K562 (cell line): ENCODE data around the gene EGR4. TPM values are rescaled to one million over a fixed set of nuclear protein-coding genes. Genes with fewer than 3 reads are reported as not detected.

Experiments
- ATAC-seq: fragments of 200-7000 bp; cut with Tn5 transposase; 3 replicates; pipeline ENCODE4 v1.9.1; 2020; ENCODE audit warnings: moderate library complexity
- BruUV-seq: library from RNA; stranded (reverse); fragments of 400-500 nt; replicated peaks from 2 replicates; lab custom pipeline; 2021; lab: Mats Ljungman, UMichigan
- CTCF ChIA-PET: fragments of 300-600 bp; formaldehyde crosslinking; extraction: SDS; loops from one replicate; lab custom pipeline; 2021; ENCODE audit warnings: low intra/inter-chr PET ratio; lab: Yijun Ruan, JAX
- POLR2A ChIA-PET: fragments of 300-600, 350-650 bp; sonication (Branson Sonifier 250); formaldehyde crosslinking; extraction: SDS; loops from one replicate; lab custom pipeline; 2021; ENCODE audit warnings: antibody characterized with exemption, inconsistent platforms; lab: Yijun Ruan, JAX
- DNase-seq, 4 experiments: peaks; one replicate each; pipeline versions ENCODE4 v3.0.0 to v3.0.0-alpha.2; 2011 to 2018; ENCODE audit warnings: low spot score in 3 of 4, mixed read lengths in 3 of 4; ENCODE audit errors: extremely low read depth in 1 of 4
- FAIRE-seq: peaks from 2 replicates; lab custom pipeline; 2011; peaks lifted over from hg19 to GRCh38; lab: Jason Lieb, UNC
- H2AFZ ChIP-seq: 2 replicates; pipeline ENCODE4 v1.6.0; 2011; ENCODE audit warnings: low read depth, low read length, control low read depth, inconsistent platforms
- H3K27ac ChIP-seq: fragments of 200-600 bp; 3 replicates; pipeline ENCODE4 v1.8.0; 2011; ENCODE audit warnings: low read depth, mild to moderate bottlenecking, control low read depth, inconsistent platforms, low read length, moderate library complexity, mixed read lengths; ENCODE audit errors: extremely low read depth
- H3K27me3 ChIP-seq, 2 experiments: fragments of 300-600 bp in 1 of 2; 2 replicates in 1 of 2; 3 replicates in 1 of 2; pipeline versions ENCODE4 v1.6.0 to v1.8.0; 2011; ENCODE audit warnings: inconsistent platforms in 2 of 2, low read length in 2 of 2, mild to moderate bottlenecking in 1 of 2, mixed read lengths in 1 of 2, moderate library complexity in 1 of 2; ENCODE audit not compliant: control insufficient read depth in 2 of 2, insufficient read depth in 2 of 2
- H3K36me3 ChIP-seq: fragments of 300-600 bp; 3 replicates; pipeline ENCODE4 v1.8.0; 2011; ENCODE audit warnings: mild to moderate bottlenecking, low read length, inconsistent platforms; ENCODE audit not compliant: control insufficient read depth, insufficient read depth
- H3K4me1 ChIP-seq, 2 experiments: fragments of 200-600 bp in 1 of 2; replicated peaks in 1 of 2; 2 replicates in 1 of 2; 3 replicates in 1 of 2; pipeline versions ENCODE4 v1.5.1 to v1.8.0; 2011; ENCODE audit warnings: inconsistent platforms in 2 of 2, low read length in 2 of 2, mild to moderate bottlenecking in 1 of 2, mixed read lengths in 1 of 2, moderate library complexity in 1 of 2; ENCODE audit not compliant: control insufficient read depth in 2 of 2, insufficient read depth in 2 of 2
- H3K4me2 ChIP-seq: 2 replicates; pipeline ENCODE4 v1.6.1; 2011; ENCODE audit warnings: low read length, control low read depth, inconsistent platforms, mixed read lengths; ENCODE audit not compliant: insufficient read depth
- H3K4me3 ChIP-seq: fragments of 200-600 bp; sonication (generic), shearing (Covaris generic); 2 replicates; pipeline ENCODE4 v1.5.1; 2016; ENCODE audit warnings: control low read depth, inconsistent platforms
- H3K79me2 ChIP-seq: fragments of 200-600 bp; 3 replicates; pipeline ENCODE4 v1.8.0; 2011; ENCODE audit warnings: low read length, inconsistent platforms; ENCODE audit not compliant: control insufficient read depth, insufficient read depth
- H3K9ac ChIP-seq, 2 experiments: 2 replicates each; pipeline versions ENCODE4 v1.6.0 to v1.6.1; 2011; ENCODE audit warnings: low read depth in 2 of 2, low read length in 2 of 2, control low read depth in 1 of 2, inconsistent platforms in 1 of 2, mild to moderate bottlenecking in 1 of 2, mixed read lengths in 1 of 2; ENCODE audit not compliant: insufficient read depth in 1 of 2
- H3K9me1 ChIP-seq: one replicate; pipeline ENCODE4 v1.6.0; 2011; ENCODE audit warnings: inconsistent platforms, mild to moderate bottlenecking, low read length, moderate library complexity; ENCODE audit not compliant: control insufficient read depth, insufficient read depth
- H3K9me3 ChIP-seq: replicated peaks from 2 replicates; pipeline ENCODE4 v1.5.1; 2011; ENCODE audit warnings: low read depth, low read length, inconsistent platforms; ENCODE audit not compliant: control insufficient read depth, insufficient read depth
- H4K20me1 ChIP-seq: replicated peaks from 2 replicates; pipeline ENCODE4 v1.6.1; 2011; ENCODE audit warnings: low read length, inconsistent platforms, mixed read lengths; ENCODE audit not compliant: control insufficient read depth, insufficient read depth
- CAMTA2 ChIP-seq: fragments of 250-450 bp; sonication (Bioruptor Pico); conservative IDR thresholded peaks from 2 replicates; pipeline ENCODE4 v1.5.1; 2022
- POLR2G ChIP-seq: fragments of 200-400 bp; formaldehyde crosslinking; IDR thresholded peaks from 2 replicates; pipeline ENCODE4 v1.6.1; 2017; ENCODE audit warnings: low read depth, mild to moderate bottlenecking, antibody characterized with exemption, low read length, moderate library complexity
- WGBS: fragments of 100-300 bp; shearing (Covaris generic); methylation state at CpG from one replicate; pipeline ENCODE4 v1.1.6; 2016; ENCODE audit warnings: low coverage, mixed read lengths; ENCODE audit not compliant: insufficient coverage; ENCODE audit errors: missing lambda C conversion rate; 5-methylcytosine and 5-hydroxymethylcytosine counted together
- in situ Hi-C: fragments of 300-500 bp; cut with MboI; formaldehyde crosslinking; loops from 4 replicates; pipeline ENCODE4 v1.15.0; 2018; ENCODE audit warnings: inconsistent platforms, mixed read lengths
- intact Hi-C: fragments of 100-400 bp; cut with micrococcal nuclease; formaldehyde crosslinking; loops from 2 replicates; pipeline ENCODE4 v1.14.2; 2022
- polyA plus RNA-seq, 8 experiments: library from polyadenylated mRNA; depleted of rRNA in 4 of 8; stranded (reverse) in 5 of 8; unstranded in 3 of 8; fragments of >200 nt; fragmentation: Nextera tagmentation in 2 of 8; fragmentation: Illumina TruSeq in 1 of 8; extraction: Ambion mirVana in 2 of 8; extraction: Trizol in 1 of 8; gene quantifications; 2 replicates each; pipeline versions ENCODE4 v1.2.1 to v1.2.3, GENCODE V29; 2011 to 2014; ENCODE audit warnings: inconsistent platforms in 1 of 8, missing spikeins in 1 of 8
- total RNA-seq, 7 experiments: library from RNA; depleted of rRNA in 6 of 7; stranded (reverse); fragments of >200 nt in 6 of 7; fragmentation: Illumina TruSeq in 2 of 7; extraction: Trizol in 2 of 7; gene quantifications; 2 replicates each; pipeline versions ENCODE4 v1.2.1 to v1.2.3, GENCODE V29; 2011 to 2021; ENCODE audit warnings: low replicate concordance in 1 of 7

Gene EGR4
- total and polyA plus RNA-seq, 9 of the 15 experiments (the other 6 are each of a cell fraction or from before 2014, with no cell fraction given) = not detected

DNA sequence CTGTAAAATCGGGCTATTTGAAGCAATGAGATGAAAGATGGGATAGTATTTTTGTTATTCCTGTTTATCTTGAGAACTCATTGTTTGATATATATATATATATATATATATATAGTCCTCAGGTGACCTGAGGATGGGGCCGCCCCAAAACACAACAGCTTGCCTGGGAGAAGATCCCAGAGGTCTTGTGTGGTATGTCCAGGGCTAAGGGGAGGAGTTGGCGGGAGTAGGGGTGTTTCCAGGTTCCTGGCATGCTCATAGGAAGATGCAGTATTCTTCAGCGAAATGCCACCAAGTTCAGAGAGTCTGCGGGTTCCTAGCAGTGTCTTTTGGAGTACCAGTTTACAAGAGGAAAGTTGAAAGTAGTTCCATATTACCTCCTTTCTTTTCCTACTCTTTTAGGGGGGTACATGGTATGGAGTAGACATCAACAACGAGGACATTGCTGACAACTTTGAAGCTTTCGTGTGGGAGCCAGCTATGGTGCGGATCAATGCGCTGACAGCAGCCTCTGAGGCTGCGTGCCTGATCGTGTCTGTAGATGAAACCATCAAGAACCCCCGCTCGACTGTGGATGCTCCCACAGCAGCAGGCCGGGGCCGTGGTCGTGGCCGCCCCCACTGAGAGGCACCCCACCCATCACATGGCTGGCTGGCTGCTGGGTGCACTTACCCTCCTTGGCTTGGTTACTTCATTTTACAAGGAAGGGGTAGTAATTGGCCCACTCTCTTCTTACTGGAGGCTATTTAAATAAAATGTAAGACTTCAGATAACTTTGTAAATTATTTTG, 40.9 kb downstream of the EGR4 start:
- no peaks in the 10 kb centered on the region for H3K9me1 ChIP-seq
- WGBS = 88% methylated on average over 13 of the region's 17 CpGs
- in situ Hi-C loops = no loop called here
- ChIA-PET CTCF (no interaction called here), POLR2A (interaction anchor here (1.5 to 1.6 kb wide), 2 partner anchors 18 to 287 kb away, joined by 4 to 9 read pairs; partner anchors contain the start of gene CCT7)
- ATAC-seq = no peak
- FAIRE-seq = no peak
- intact Hi-C loops = loop anchor here (10.0 kb wide), 1 partner anchor 268 kb away; no protein-coding TSS in a partner anchor
- H3K36me3 ChIP-seq = peaks cover 73% of the 10 kb centered on the region
- DNase-seq = no peak
- no peaks in the 10 kb centered on the region for H4K20me1 ChIP-seq
- BruUV-seq = no TSS peak
- no peak overlapping the region for H3K4me3 ChIP-seq
- TF ChIP-seq CAMTA2 (CRISPR knock-in tag) (no peak), POLR2G (peak; percentile 53)
- no peak overlapping the region for H3K27ac ChIP-seq
- H3K27me3 ChIP-seq = no peaks in the 10 kb centered on the region
- no peak overlapping the region for H3K4me2 ChIP-seq
- H3K79me2 ChIP-seq = 0 out of 3 replicates have a peak, but pooled peaks cover 2% of the 10 kb centered on the region
- no peak overlapping the region for H2AFZ ChIP-seq
- 0 out of 4 replicates have a peak overlapping the region, but pooled peaks of 1 of the 2 experiments have one; percentile 50 for H3K9ac ChIP-seq
- no peaks in the 10 kb centered on the region for H3K9me3 ChIP-seq
- H3K4me1 ChIP-seq = peaks cover 0 to 10% of the 10 kb centered on the region in 2 experiments; a peak in 3 of 5 replicates
